Inflammatory macrophage treated with lipopolysaccharide for 1 hour (primary cell): ENCODE data around the gene ZMAT2.
A peak's percentile ranks its signal among the peaks of the same experiment; 100 is the strongest.
"Not testable (repeated sequence)": the region's sequence is repeated elsewhere in the genome, so short reads cannot be mapped to it uniquely, and the experiment has no call there.

Source experiments
- DNase-seq, 2 donors: peaks; one replicate each; pipeline ENCODE4 v3.0.0-alpha.2; 2020 to 2022

The ZMAT2 gene

DNA sequence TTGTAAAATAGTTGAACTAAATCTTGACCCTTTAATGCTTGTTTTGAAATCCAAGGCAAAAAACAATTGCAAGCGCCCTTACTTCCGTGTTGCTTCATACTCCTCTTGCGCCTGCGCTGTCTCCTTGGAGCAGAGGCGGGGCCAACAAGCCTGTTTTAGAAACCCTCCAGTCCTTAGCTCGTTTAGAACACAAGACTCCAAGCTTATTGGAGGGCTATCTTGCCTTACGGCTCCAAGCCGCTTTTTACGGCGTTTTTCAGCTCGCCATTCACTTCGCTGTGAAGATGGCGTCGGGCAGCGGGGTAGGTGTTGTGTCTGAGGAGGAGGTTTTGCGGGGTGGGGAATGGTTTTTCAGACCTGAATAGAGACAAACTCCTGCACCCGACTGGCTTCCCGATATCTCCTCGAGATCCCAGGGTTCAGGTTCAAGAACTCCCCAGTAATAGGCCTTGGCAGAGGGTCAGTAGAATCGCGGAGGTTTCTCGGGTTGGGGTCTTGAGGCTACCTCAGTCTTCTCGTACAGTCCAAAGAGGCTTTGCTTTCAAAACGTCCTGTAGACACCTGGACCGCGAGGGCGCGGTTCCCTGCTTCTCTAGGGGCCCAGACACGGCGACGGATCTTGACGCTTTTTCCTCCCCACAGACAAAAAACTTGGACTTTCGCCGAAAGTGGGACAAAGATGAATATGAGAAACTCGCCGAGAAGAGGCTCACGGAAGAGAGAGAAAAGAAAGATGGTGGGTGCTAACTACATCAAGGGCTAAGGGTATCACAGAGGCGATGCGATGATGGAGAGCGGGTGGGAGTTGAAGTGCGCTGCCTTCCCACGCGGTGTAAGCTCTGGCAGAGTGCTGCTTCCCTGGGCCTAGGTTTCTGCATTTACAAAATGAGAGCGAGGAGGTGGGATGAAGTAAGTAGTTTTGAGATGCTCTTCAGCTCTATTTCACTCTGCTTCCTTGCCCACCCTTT, at the start of gene ZMAT2:
ZMAT2 (plus strand) TSS at position 271 of the 968 bp plus-strand sequence; CDS start at position 285, 14 bp downstream.
- DNase-seq = peak; percentile 96 to 99

GRCh38 chr5:140658870-140659269, 41.4 kb upstream of the ZMAT2 start:
- DNase-seq = no peak

DNA sequence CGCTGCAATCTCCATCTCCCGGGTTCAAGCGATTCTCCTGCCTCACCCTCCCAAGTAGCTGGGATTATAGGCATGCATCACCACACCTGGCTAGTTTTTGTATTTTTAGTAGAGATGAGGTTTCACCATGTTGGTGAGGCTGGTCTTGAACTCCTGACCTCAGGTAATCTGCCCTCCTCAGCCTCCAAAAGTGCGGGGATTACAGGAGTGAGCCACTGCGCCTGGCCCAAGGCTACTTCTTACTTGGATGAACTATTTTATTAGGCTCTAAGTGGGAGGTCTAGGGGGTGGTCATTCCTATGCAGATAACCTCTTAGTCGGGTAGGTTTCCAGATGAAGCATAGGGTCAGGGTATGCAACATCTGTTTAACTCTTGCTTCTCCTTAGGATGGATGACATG, 39.9 kb upstream of the ZMAT2 start:
- not testable (repeated sequence) for DNase-seq

GRCh38 chr5:140664030-140664358, 36.3 kb upstream of the ZMAT2 start:
- DNase-seq = no peak

GRCh38 chr5:140664359-140665119, 35.7 kb upstream of the ZMAT2 start, which contains the start of gene WDR55:
Gene WDR55, plus strand, starts transcription at chr5:140664904. Its CDS starts 9 bp downstream, at chr5:140664913.
- DNase-seq = peak; percentile 95 to 96

DNA sequence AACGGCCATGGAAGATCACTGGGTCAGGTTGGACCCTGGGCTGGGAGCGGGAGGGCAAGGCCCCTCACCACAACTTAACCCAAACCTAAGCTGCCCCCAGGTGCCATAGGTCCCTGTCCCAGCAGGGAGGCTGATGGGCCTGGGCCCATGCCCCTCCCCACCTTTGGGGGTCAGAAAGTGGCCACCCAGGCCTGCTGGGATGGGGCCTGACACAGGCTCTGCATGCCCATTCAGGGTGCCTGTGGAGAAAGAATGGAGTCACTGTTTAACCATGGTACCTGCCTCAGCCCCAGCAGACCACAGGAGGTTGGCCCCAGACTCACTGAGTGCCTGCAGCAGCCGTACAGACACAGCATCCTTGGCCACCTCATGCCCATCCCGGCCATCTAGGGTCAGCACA, 29.2 kb upstream of the ZMAT2 start:
- DNase-seq = not testable (repeated sequence)

GRCh38 chr5:140671472-140672125, 28.6 kb upstream of the ZMAT2 start:
- DNase-seq = no peak

GRCh38 chr5:140672455-140673186, 27.6 kb upstream of the ZMAT2 start:
- DNase-seq = peak; percentile 22 to 29

DNA sequence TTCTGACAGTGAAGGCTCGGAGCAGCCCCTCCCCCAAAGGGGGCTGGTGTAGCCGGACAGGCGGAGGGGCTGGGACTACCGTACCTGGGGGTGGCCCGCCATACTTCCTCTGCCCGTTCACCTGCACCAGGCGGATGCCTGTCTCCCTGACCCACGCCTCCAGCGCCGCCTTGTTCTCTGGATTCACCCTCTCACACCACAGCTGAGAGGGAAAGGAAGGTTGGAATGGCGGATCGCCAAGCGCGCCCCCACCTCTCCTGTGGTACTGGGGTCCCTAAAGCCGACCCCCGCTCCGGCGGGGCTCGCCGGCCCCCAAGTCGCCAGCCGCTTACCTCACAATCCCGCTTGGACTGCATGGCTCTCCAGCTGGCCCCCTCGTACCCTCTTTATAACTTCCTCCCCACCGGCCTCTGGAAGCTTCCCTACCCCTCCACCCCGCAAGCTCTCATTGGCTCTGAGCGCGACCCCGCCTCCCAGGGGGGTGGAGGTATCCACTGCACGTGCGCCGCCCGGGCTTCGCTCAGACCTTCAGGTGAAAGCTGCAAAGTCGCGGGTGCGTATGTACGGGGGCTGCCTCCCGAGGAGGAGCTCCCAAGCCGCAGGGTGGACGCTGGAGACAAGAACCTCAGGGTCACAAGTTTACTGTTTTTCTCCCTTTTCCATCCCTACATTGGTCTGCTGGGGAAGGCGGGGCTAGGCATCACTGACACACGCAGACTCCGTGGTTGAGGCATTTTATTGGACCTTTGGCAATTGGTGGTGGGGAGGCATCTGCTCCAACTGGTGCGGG, 26.9 kb upstream of the ZMAT2 start, which contains the start of gene DND1:
DND1 (minus strand) TSS at position 390 of the 790 bp plus-strand sequence; CDS start at position 356, 34 bp downstream.
- no peak for DNase-seq

GRCh38 chr5:140674211-140674610, 26.0 kb upstream of the ZMAT2 start:
- no peak for DNase-seq

GRCh38 chr5:140674629-140675028, 25.6 kb upstream of the ZMAT2 start:
- DNase-seq = no peak

- DNase-seq = no peak
Measured at GRCh38 chr5:140677947-140678346, 22.3 kb upstream of the ZMAT2 start.

DNA sequence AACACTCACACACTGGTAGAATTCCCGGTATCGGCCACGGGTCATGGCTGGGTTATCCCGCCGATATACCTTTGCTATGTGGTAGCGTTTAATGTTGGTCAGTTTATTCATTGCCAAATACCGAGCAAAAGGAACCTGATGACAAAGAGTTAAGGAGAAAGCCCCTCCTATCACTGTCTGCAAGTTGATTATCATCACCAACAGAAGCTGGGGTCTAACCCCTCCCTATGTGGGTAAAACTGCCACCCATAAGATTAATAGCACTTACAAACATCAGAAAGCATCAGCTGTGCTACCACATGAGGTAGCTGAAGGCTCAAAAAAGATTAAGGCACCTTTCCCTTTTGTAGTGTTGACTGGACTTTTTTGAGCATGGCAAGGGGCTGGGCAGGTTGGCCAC, 21.3 kb upstream of the ZMAT2 start:
- DNase-seq = no peak

DNA sequence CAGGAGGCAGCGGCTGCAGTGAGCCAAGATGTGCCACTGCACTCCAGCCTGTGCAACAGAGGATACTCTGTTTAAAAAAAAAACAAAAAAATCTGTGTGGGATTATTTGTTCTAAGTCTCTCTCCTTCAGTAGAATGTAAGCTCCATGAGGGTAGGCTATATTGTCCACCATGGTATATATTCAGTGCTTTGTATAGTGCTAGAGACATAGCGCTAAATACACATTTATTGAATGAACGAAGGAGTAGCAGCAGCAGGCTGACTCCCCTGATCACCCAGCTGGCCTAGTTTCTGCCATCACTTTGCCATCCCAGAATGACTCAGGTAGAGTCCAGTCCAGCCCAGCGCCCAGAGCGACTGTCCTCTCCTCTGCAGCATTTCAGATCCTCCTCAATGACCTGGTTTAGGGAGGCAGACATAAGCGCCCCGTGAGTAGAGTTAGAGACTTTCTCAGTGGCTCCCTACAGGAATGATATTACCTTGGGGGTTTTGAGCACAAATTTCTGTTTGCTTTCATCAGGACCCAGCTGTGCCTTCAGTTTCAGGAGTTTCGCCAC, 9.8 kb upstream of the ZMAT2 start:
- no peak for DNase-seq

- DNase-seq = peak; percentile 88 to 96
Measured at GRCh38 chr5:140690941-140691924, 9.0 kb upstream of the ZMAT2 start, which contains the start of the genes HARS1 and HARS2. Gene HARS1, minus strand, starts transcription at chr5:140691370. Its CDS starts 66 bp downstream, at chr5:140691304. Gene HARS2, plus strand, starts transcription at chr5:140691455. Its CDS starts 194 bp downstream, at chr5:140691649.

GRCh38 chr5:140694276-140694675, 6.0 kb upstream of the ZMAT2 start:
- DNase-seq = no peak

DNA sequence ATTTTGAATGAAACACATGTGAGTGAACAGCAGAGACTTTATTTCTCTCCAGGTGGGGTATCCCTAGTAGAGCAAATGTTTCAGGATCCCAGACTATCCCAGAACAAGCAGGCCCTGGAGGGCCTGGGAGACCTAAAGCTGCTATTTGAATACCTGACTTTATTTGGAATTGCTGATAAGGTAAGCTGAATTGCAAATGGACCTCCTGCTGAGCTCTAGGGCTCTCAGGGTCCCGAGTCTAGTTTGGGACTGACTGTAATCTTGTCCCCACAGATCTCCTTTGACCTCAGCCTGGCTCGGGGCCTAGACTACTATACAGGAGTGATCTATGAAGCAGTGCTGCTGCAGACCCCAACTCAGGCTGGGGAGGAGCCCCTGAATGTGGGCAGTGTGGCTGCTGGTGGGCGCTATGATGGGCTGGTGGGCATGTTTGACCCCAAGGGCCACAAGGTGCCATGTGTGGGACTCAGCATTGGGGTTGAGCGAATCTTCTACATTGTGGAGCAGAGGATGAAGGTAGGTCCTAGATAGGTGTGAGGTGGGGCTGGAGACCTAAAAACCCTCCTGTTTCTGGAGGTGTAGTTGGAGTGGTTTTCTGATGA, 3.3 kb upstream of the ZMAT2 start:
- no peak for DNase-seq

DNA sequence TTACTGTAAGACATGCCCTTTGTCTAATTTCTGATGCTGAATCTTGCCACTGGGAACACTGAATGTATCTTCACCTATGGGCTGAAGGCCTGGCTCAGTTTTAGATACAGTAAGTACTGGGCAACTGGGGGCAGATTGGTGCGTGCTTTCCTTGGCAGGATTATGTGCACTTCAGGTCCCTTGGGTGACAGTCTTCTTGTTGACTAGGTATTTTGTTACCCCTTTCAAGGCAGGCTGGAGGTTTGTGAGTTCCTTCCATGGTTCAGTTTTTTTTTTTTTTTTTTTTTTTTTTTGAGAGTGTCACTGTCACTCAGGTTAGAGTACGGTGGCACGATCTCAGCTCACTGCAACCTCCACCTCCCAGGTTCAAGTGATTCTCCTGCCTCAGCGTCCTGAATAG, 7.6 kb downstream of the ZMAT2 start:
- DNase-seq = no peak

- not testable (repeated sequence) for DNase-seq
Measured at GRCh38 chr5:140708787-140709186, 8.5 kb downstream of the ZMAT2 start.
